ENCODE measurements around the gene PDXP. TPM values are rescaled to one million over a fixed set of nuclear protein-coding genes. Genes with fewer than 3 reads are reported as not detected.

PDXP gene
- total and polyA plus RNA-seq, 12 donors, result 5.3 to 29.9 (median 21.2) TPM

- peaks cover 0 to 29% (median 9%) of the 10 kb centered on the region in 9 donors for H3K4me1 ChIP-seq
- no peaks in the 10 kb centered on the region for H3K36me3 ChIP-seq
- WGBS, 2 donors, result 97 to 98% methylated on average over 3 of the region's 3 CpGs
- no peaks in the 10 kb centered on the region for H3K9me3 ChIP-seq
- no peaks in the 10 kb centered on the region for H3K27me3 ChIP-seq
- ATAC-seq, result no peak
- H3K27ac ChIP-seq, result no peak overlapping the region
- no peak for TF ChIP-seq CTCF (IDR thresholded peaks at IDR 0.05)
- intact Hi-C loops (cut with DNase I), result no loop called here
- no peak for DNase-seq
- H3K4me3 ChIP-seq, result no peak overlapping the region
Observed at GRCh38 chr22:37705205-37705604, 46.7 kb downstream of the PDXP start.

GRCh38 chr22:37708580-37709444, 50.3 kb downstream of the PDXP start:
- Histone ChIP-seq H3K4me1 (peaks cover 0 to 15% (median 9%) of the 10 kb centered on the region in 9 donors), H3K36me3 (no peaks in the 10 kb centered on the region), H3K9me3 (no peaks in the 10 kb centered on the region), H3K27me3 (no peaks in the 10 kb centered on the region), H3K27ac (peak overlapping the region in 4 of 10 donors; percentile 41 to 77 (median 56)), H3K4me3 (no peak overlapping the region)
- 73 to 83% methylated on average over 25 of the region's 25 CpGs for WGBS, 2 donors
- intact Hi-C loops (cut with DNase I), result no loop called here
- ATAC-seq, result peak in 7 of 8 donors; percentile 52 to 87 (median 71)
- peak; percentile 29 to 38 for DNase-seq
- no peak for TF ChIP-seq CTCF (IDR thresholded peaks at IDR 0.05)

- Histone ChIP-seq H3K4me3 (no peak overlapping the region), H3K36me3 (no peaks in the 10 kb centered on the region), H3K27ac (peak overlapping the region in 1 of 10 donors; percentile 77), H3K27me3 (no peaks in the 10 kb centered on the region), H3K9me3 (no peaks in the 10 kb centered on the region), H3K4me1 (peaks cover 0 to 15% (median 9%) of the 10 kb centered on the region in 9 donors)
- intact Hi-C loops (cut with DNase I), result no loop called here
- TF ChIP-seq CTCF (IDR thresholded peaks at IDR 0.05), result no peak
- ATAC-seq, result peak in 1 of 8 donors; percentile 6
- no peak for DNase-seq
- WGBS, 2 donors, result 96% methylated on average over 15 of the region's 15 CpGs
Observed at GRCh38 chr22:37709445-37709765, 50.9 kb downstream of the PDXP start.

GRCh38 chr22:37710675-37711074, 52.2 kb downstream of the PDXP start:
- 91% methylated on average over 3 of the region's 3 CpGs for WGBS, 2 donors
- ATAC-seq, result no peak
- DNase-seq, result no peak
- Histone ChIP-seq H3K4me3 (no peak overlapping the region), H3K27ac (no peak overlapping the region), H3K27me3 (no peaks in the 10 kb centered on the region), H3K36me3 (no peaks in the 10 kb centered on the region), H3K9me3 (no peaks in the 10 kb centered on the region), H3K4me1 (peaks cover 0 to 12% (median 9%) of the 10 kb centered on the region in 9 donors)
- intact Hi-C loops (cut with DNase I), result no loop called here
- no peak for TF ChIP-seq CTCF (IDR thresholded peaks at IDR 0.05)

All from heart right ventricle (tissue), 16 donors.